HG03442 (cell line): ENCODE data around the gene SOX6.
A peak's percentile ranks its signal among the peaks of the same experiment; 100 is the strongest.
"Not testable (repeated sequence)": the region's sequence is repeated elsewhere in the genome, so short reads cannot be mapped to it uniquely, and the experiment has no call there.

Experiments
- ATAC-seq: cut with Tn5 transposase; IDR thresholded peaks from one replicate; pipeline ENCODE4 v1.9.1; 2021; ENCODE audit warnings: mild to moderate bottlenecking, moderate library complexity; ENCODE audit not compliant: unreplicated experiment

SOX6 gene

DNA sequence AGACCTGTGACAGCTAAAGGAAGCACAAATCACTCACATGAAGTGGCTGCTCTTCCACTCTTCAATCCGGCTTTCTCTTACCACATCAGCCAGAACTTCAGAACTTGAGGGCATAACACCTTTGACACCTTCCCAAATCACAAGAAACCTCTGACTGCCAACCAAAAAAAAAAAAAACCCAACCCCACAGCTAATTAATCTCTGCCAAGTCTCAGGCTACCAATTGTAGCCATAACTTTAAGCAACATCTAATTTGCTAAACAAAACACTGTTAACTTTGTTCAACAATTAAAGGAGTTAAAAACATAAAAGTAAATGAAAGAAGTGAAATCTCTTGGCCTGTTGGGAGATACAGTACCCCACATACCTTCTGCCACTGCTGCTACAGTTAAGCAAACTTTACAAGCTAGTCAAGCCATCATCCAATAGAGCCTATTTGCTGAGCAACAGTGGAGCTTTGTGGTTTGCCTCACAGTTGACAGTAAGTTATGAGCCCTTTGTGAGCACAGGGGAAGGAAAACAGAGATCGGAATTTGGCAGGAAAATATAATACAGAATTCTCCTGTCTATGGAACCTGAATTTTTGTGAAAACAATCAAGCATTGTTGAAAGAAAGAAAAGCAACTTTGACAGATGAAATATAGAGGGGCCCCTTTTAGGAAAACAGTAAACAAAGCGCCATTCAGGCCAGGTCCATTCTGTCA, at the start of gene SOX6:
TSS of gene SOX6 (minus strand) at position 490 of the 704 bp plus-strand sequence. CDS start 15,298 bp downstream, outside the sequence.
- ATAC-seq = no peak

DNA sequence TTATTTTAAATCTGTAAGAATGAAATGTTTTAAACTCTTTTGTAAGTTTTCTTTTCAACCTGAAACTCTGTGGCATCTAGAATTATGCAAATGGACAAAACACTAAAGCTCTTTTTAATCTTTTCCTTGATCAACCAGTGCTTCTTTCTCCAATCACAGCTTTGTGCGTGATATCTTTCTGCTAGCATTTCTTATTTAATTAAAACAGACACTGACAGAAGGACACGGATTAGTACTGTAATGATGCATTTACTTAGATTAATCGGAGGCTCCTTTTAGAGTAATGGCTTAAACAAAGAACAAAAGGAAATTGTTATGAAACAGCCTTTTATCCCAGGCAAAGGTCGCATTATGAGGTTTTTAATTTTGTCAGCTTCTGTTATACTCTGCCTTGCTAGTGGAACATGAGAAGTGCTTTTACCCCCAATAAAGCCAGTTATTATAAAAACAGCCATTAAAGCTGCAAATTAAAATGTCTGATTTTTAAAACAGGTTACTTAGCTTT, 48.5 kb upstream of the SOX6 start:
- no peak for ATAC-seq

DNA sequence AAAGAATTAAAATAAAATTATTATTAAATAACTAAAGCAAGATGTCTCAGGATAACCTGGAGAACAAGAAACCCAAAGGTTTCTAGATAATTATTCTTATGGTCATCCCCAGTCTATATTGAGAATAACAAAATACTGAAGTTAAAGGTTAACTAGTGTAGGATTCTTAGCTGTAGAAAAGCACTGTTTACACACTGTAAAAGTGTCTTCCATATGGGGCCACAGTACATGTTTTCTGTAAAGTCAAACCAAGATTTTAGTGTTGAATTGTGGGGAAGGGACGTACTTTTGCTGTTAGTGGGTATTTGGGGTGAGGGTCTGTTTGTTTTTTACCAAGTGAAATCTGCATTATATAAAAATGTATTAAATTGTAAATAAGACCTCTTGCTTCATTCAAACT, 47.5 kb upstream of the SOX6 start:
- no peak for ATAC-seq

DNA sequence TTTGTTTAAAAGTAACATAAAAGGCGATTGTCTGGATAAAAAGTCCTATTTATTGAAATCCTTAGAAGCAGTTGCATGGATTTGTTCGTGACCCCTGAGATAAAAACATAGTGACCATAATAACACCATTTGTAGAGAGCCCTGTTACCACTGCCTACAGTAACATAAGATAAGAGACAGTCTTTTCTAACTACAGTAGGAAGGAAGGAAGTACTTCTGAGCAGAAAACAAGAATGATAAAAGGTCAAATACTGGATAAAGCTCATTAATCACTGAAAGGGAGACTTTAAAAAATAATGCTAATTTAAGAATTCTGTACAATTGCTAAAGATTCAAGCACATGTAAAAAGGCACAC, 47.1 kb upstream of the SOX6 start:
- ATAC-seq = no peak

DNA sequence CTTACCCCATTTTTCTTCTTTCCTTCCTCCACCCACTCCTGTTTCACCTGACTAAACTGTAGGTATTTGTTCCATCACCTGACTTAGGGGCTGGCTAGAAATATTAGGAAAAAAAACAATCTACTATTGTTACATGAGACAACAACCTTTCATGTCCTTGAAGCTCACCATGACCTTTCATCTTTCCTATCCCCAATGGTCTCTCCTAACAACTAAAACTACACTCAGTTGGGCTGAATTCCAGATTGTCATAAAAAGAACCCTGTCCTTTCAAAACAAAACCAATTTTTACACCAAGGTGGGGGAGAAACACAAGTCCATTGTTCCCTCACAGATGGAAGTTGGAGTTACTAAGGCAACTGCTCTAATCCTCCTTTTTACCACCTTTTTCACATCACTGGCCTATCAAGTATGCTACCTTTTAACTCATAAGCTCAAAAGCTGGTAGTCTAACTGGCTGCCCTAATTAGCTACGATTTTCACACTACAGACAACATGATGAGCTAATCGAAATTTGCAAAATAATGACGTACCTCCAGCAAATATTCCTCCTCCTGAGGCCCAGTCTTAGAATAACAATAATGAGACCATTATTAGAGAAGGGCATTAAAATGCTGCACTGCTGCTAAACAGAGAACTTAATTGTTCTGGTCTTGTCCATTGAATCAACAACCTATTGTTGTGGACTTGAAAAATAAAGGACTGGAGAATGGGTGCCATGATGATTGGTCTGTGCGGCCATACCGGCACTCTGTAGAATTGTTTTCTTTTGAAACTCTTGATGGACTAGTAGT, 46.5 kb upstream of the SOX6 start:
- ATAC-seq = no peak

DNA sequence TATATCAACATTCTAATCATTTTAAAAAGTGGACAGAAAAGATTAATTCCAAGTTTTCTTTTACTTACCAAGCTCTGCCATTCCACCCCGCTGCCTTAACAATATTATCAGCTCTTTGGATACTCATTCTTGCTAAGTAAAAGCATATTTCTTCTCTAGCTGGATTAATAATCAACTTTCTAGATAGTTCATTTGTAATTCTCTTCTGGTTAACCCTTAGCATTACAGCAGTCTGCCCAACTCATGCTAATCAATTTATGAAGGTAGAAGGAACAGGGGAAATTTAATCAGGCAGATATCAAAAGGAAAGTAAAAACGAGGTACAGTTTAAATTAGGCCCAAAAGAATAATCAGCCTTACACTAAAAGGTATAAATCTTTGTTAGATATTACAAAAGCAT, 41.0 kb upstream of the SOX6 start:
- ATAC-seq = no peak

DNA sequence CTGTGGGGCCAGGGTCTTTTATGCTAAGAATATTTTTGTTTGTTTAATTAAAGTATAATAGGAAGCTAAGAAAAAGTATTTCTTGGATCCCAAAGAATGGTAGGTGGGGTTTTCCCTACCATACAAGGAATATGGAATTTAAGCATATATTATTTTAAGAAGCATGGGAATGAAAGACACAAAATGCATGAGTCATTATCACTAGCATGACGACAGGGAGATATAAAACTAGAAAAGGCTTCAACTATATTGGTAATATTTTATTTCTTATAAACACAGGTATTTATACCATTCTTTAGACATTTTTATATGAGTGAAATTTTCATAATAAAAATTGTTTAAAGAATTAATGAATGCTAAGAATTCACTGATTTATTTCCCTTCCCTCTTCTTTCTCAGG, 39.3 kb upstream of the SOX6 start:
- no peak for ATAC-seq

DNA sequence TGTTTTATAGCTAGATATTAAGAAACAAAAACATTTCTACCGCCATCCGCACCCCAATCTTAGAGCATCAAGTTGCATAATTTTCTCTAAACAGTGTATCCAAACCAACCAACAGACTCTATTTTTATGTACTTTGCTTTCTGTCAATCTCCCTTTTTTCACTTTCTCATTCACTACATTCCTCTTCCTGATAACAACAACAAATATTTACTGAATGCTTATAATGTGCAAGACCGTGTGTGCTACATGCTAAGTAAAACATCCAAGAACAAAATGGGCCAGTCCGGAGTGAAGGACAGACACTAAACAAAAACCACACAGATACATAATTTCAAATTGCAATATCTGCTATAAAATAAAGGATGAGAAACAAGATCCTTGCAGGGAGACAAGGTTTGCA, 38.6 kb upstream of the SOX6 start:
- no peak for ATAC-seq

DNA sequence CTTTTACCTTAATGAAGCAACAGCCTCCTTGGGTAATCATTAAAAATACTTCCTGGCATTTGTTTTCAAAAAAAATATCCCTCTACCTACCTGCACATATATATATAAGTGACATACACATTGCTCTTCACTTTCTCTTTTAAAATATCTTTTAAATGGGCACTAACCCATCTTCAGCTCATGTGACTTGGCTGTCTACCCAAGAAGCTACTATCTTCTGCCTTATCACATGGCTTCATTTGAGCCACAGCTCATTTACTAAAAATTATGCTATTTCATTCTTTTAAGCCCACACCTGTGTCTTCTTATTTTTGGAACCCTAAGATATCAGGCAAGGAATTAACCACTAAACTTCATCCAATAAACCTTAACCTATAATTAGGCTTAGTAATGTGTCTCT, 37.0 kb upstream of the SOX6 start:
- ATAC-seq = no peak

DNA sequence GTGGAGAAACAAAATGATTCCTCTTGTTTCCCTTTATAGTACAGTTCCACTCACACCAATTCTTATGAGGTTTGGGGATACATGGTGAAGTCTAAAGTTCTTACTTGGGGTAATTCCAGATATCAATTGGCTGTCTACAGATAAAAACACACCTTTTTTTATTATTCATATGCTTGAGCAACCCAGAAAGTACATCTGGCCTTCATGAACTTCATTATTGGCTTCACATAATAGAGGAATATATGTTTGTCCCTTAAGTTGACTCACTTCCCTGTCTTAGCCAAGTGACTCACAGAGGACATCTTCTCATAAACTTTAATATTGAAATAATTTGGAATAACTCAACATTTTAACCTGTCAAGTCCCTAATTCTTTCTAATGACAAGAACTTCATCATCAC, 36.3 kb upstream of the SOX6 start:
- no peak for ATAC-seq

DNA sequence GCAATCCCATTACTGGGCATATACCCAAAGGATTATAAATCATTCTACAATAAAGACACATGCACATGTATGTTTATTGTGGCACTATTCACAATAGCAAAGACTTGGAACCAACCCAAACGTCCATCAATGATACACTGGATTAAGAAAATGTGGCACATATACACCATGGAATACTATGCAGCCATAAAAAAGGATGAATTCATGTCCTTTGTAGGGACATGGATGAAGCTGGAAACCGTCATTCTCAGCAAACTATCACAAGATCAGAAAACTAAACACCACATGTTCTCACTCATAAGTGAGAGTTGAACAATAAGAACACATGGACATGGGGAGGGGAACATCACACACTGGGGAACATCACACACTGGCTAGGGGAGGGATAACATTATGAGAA, 34.5 kb upstream of the SOX6 start:
- ATAC-seq = not testable (repeated sequence)

DNA sequence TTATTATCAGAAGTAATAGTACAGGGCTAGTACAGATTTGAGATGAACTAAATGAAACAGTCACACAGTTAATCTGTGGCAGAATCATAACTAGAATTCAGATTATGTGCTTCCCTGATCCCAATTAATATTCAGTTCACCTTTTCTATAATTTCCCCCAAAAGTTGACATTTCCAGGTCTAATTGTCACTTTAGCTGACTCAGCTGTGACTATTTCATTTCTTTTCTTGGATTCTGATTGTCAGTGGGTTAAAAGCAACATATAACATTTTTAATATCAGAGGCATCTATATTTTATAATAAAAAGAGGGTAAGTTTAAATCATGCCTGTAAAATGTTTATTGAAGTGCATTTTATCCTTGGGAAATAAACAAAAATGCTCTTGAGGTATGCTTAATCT, 28.8 kb upstream of the SOX6 start:
- ATAC-seq = no peak

DNA sequence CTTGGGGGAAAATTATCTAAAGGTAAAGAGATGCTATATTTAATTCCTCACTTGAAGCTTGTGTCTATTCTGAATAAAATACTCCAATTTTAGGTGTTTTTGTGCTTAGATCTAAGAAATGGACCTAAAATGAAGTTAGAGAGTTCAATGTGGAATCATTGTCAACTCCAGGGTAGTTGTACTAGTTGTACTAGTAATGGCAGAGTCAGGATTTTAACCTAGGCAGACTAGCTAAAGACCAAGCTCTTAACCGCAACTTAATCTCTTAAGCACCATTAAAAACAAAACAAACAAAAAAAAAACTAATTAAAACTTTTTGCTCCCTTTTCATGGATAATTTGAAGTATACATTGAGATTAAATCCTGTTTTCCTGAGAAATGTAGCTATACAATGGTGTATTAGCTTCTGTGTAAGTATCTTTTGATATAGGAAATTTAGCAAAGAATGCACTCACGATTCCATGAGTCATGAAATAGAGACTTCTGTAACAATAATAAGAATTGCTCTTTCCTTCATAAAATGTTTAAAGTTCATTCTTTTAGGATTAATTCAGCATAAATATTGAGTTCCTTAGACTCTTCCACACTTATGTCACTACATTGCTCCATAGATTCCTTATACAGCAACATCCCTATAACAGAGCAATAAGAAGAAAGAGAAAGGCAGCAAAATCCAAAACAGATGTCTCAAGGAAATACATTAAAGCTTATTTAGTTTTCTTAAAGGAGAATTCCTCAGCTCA, 26.5 kb upstream of the SOX6 start:
- ATAC-seq = no peak

DNA sequence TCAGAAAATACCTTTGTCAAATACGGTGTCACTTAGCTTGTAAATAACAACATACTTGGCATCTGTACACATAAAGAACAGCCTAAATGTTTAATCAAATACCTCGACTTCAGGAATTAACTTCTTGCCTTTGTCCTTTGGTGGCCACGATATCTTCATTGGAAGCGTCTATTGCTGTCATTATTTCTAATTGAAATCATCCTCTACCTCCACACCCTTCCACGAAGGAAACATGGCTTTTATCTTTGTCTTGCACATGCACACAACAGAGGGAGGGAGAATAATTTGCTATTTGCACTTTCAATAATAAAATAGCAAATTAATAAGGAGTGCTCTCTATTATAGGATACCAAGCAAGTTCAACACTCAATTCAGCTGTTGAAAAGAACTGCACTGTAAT, 25.8 kb upstream of the SOX6 start:
- no peak for ATAC-seq

DNA sequence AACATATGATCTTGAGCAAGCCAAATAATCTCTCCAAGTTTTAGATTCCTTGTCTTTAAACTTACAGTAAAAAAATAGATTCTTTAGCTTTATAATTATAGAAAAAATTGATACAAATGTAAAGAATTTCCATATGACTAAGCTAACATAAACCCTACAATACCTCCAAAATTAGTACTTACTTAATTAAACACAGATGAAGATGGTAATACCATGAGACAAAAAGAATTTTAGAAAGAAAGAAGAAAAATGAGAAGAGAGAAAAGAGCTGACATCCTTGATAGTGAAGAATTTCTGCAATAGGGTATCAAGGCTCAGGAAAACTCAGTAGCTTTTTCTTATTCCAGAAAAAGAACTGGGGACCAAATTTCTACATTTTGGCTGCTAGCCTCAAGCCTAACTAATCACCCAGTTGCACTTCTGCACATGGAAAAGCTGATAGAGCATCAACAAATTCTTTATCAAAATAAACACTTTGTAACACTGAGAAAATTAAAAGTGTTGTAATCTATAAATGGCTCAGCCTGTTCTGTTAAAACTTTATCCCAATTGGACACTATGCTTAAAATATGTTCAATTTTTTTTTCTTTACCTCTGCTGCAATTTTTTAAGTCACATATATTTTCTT, 24.7 kb upstream of the SOX6 start:
- no peak for ATAC-seq

DNA sequence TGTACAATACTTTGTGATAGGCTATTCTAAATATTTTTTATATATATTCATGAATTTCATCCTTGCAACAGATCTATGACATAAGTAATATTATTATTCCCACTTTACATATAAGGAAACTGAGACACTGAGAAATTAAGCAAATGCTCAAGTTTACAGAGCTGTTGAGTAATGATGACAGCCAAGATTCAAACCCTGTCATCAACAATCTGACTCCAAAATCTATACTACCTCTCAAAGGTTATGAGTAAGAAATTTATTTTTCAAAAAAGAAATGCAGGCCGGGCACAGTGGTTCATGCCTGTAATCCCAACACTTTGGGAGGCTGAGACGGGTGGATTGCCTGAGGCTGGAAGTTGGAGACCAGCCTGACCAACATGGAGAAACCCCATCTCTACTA, 22.6 kb upstream of the SOX6 start:
- no peak for ATAC-seq

DNA sequence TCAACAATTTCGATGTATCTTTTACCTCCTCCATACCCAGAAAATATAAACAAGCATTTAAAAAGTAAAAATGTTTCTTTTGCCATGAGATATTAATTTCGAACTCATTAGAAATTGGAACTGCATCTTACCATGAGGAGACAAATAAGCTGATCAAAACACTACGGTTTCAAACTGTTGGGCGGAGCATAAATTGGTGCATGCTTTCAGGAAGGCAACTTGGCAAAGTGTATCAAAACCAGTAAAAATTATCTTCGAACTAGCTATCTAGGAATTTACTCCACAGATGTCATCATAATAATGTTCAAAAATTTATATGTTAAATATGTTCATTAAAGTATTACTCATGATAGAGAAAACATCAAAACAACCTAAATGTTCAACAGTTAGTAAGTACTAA, 21.4 kb upstream of the SOX6 start:
- no peak for ATAC-seq

DNA sequence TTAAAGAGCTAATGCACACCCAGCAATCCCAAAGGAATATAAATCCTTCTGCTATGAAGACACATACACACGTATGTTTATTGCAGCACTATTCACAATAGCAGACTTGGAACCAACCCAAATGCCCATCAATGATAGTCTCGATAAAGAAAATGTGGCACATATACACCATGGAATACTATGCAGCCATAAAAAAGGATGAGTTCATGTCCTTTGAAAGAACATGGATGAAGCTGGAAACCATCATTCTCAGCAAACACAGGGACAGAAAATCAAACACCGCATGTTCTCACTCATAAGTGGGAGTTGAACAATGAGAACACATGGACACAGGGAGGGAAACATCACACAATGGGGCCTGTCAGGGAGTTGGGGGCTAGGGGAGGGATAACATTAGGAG, 19.3 kb upstream of the SOX6 start:
- ATAC-seq = not testable (repeated sequence)

DNA sequence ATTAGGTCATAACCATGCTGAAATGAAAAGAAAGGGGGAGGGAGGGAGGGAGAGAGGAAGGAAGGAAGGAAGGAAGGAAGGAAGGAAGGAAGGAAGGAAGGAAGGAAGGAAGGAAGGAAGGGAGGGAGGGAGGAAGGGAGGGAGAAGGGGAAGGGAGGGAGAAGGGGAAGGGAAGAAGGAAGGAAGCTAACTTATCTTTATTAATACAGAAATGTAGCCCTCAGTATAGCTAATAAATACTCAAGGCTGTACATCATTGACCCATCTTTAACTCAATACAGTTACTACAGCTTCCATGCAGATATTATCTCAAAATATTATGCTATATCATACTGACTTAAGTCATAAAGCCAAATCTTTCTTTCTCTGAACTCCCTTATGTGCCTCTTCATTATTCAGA, 17.4 kb upstream of the SOX6 start:
- ATAC-seq = no peak

DNA sequence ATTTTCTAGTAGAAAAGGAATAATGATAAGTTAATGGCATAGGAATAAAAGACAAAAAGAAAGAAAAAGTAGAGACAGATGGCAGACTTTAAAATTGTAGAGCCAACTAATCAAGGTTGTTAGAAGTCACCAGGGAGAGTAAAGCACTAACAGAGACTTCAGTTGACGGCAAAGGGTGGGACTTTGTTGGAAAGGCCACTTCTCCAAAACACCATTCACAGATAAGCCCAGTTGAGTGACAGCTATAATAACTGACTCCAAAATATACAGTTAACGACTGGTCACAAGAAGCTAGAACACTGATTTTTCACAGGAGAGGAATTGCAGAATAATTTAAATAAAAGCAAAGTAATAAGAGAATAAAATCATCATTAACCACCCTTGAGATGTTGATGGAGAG, 16.0 kb upstream of the SOX6 start:
- ATAC-seq = no peak

DNA sequence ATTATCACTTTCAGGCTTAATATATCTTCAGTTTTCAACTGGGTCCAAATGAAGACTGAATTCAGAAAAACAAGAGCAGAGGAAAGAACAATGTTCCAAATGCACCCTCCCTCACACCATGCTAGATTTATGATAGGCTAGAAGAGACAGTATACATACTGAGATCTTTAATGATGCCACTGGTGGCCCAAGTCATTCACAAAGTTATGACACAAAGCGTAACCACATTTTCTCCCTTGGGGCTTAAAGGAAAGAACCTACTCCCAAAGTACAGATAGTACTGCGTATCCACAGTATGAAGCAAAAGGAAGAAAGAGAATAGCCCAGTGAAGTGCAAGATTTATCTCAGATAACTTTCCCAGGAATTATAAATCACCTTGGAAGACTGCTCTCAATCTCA, 10.9 kb upstream of the SOX6 start:
- ATAC-seq = peak; percentile 85
